Nucleus accumbens (tissue), 56 donors: Measurements from ENCODE around the gene DHDDS.

Experiments
- DNase-seq, 56 donors: peaks; one replicate each; lab custom pipeline; 2025; lab: John Stamatoyannopoulos, UW

DHDDS gene

DNA sequence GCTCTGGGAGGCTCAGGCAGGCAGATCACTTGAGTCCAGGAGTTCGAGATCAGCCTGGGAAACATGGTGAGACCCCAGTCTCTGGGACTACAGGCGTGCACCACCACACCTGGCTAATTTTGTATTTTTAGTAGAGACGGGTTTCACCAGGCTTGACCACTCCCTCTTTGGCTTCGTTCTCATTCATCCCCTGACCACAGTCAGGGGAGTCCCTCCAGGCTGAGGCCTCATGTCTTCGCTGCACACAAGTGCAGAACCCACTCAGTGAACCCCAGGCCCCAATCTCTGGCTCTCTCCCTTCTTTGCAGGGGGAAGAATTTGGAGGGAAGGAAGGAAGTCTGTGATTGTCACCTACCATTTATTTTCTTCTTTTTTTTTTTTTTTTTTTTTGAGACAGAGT, 88.2 kb downstream of the DHDDS start:
- DNase-seq = no peak
